ENCODE results near the gene ILRUN. TPM values are rescaled to one million over a fixed set of nuclear protein-coding genes. Genes with fewer than 3 reads are reported as not detected.
"Not testable (repeated sequence)": the region's sequence is repeated elsewhere in the genome, so short reads cannot be mapped to it uniquely, and the experiment has no call there.

ILRUN gene
- total and polyA plus RNA-seq, 2 experiments from 2014 or later, result 8.4 to 32.6 TPM

- no peak for TF ChIP-seq EZH2 (IDR thresholded peaks at IDR 0.05; ENCODE audit: insufficient read depth, poor library complexity, severe bottlenecking)
- no peak for TF ChIP-seq EZH2phosphoT487 (IDR thresholded peaks at IDR 0.05; ENCODE audit: insufficient read depth, low read depth)
- Histone ChIP-seq H3F3A (ENCODE audit: insufficient read depth) (peaks cover 28% of the 10 kb centered on the region), H2AFZ (peak overlapping the region; percentile 34; the same call in 1 of the 2 replicates), H3K9me3 (ENCODE audit: low read depth) (no peaks in the 10 kb centered on the region), H3K9ac (0 out of 2 replicates have a peak overlapping the region, but pooled peaks have one; percentile 28), H3K9me2 (ENCODE audit: insufficient read depth) (no peaks in the 10 kb centered on the region), H3K36me3 (ENCODE audit: low read depth) (no peaks in the 10 kb centered on the region), H3K79me2 (ENCODE audit: insufficient read depth) (peaks cover 98% of the 10 kb centered on the region), H3K27ac (peak overlapping the region; percentile 73), H3K4me1 (ENCODE audit: insufficient read depth) (peaks cover 29% of the 10 kb centered on the region), H3K4me3 (no peak overlapping the region), H3K27me3 (replicated peaks; ENCODE audit: insufficient read depth) (no peaks in the 10 kb centered on the region), H4K20me1 (ENCODE audit: insufficient read depth) (no peaks in the 10 kb centered on the region), H3K4me2 (ENCODE audit: unreplicated experiment) (no peak overlapping the region)
- DNase-seq, result no peak
- in situ Hi-C loops (cut with MboI), result no loop called here
- WGBS, 2 experiments (ENCODE audit: low coverage in 1 of 2, low lambda C conversion rate in 2 of 2, missing lambda C conversion rate in 2 of 2), result 98% methylated on average over 2 of the region's 2 CpGs
Observed at GRCh38 chr6:34663371-34663770, 33.2 kb downstream of the ILRUN start.

- no peak overlapping the region for H3K4me3 ChIP-seq
- no peaks in the 10 kb centered on the region for H4K20me1 ChIP-seq (ENCODE audit: insufficient read depth)
- DNase-seq, result no peak
- no peaks in the 10 kb centered on the region for H3K9me2 ChIP-seq (ENCODE audit: insufficient read depth)
- H2AFZ ChIP-seq, result no peak overlapping the region
- H3F3A ChIP-seq (ENCODE audit: insufficient read depth), result peaks cover 37% of the 10 kb centered on the region
- peaks cover 40% of the 10 kb centered on the region for H3K4me1 ChIP-seq (ENCODE audit: insufficient read depth)
- no peak overlapping the region for H3K9ac ChIP-seq
- in situ Hi-C loops (cut with MboI), result no loop called here
- no peaks in the 10 kb centered on the region for H3K36me3 ChIP-seq (ENCODE audit: low read depth)
- H3K4me2 ChIP-seq (ENCODE audit: unreplicated experiment), result no peak overlapping the region
- no peaks in the 10 kb centered on the region for H3K27me3 ChIP-seq (replicated peaks; ENCODE audit: insufficient read depth)
- WGBS, 2 experiments (ENCODE audit: low coverage in 1 of 2, low lambda C conversion rate in 2 of 2, missing lambda C conversion rate in 2 of 2), result 95 to 100% methylated on average over 1 of the region's 1 CpG
- TF ChIP-seq EZH2 (IDR thresholded peaks at IDR 0.05; ENCODE audit: insufficient read depth, poor library complexity, severe bottlenecking), result no peak
- no peak for TF ChIP-seq EZH2phosphoT487 (IDR thresholded peaks at IDR 0.05; ENCODE audit: insufficient read depth, low read depth)
- peaks cover 82% of the 10 kb centered on the region for H3K79me2 ChIP-seq (ENCODE audit: insufficient read depth)
- H3K9me3 ChIP-seq (ENCODE audit: low read depth), result no peaks in the 10 kb centered on the region
- H3K27ac ChIP-seq, result no peak overlapping the region
Observed at GRCh38 chr6:34661357-34661756, 35.2 kb downstream of the ILRUN start.

GRCh38 chr6:34658605-34659265 is 37.8 kb downstream of the ILRUN start:
- H3K36me3 ChIP-seq (ENCODE audit: low read depth), result no peaks in the 10 kb centered on the region
- H3K9ac ChIP-seq, result no peak overlapping the region
- H3K27me3 ChIP-seq (replicated peaks; ENCODE audit: insufficient read depth), result no peaks in the 10 kb centered on the region
- no peak overlapping the region for H2AFZ ChIP-seq
- H3K4me1 ChIP-seq (ENCODE audit: insufficient read depth), result peaks cover 30% of the 10 kb centered on the region
- peak overlapping the region; percentile 98 for H3K27ac ChIP-seq
- H4K20me1 ChIP-seq (ENCODE audit: insufficient read depth), result no peaks in the 10 kb centered on the region
- no peak overlapping the region for H3K4me3 ChIP-seq
- in situ Hi-C loops (cut with MboI), result no loop called here
- H3F3A ChIP-seq (ENCODE audit: insufficient read depth), result peaks cover 40% of the 10 kb centered on the region
- WGBS, 2 experiments (ENCODE audit: low coverage in 1 of 2, low lambda C conversion rate in 2 of 2, missing lambda C conversion rate in 2 of 2), result 89 to 93% methylated on average over 7 of the region's 7 CpGs
- no peaks in the 10 kb centered on the region for H3K9me3 ChIP-seq (ENCODE audit: low read depth)
- TF ChIP-seq EZH2 (IDR thresholded peaks at IDR 0.05; ENCODE audit: insufficient read depth, poor library complexity, severe bottlenecking) (no peak), EZH2phosphoT487 (IDR thresholded peaks at IDR 0.05; ENCODE audit: insufficient read depth, low read depth) (no peak)
- no peak for DNase-seq
- no peaks in the 10 kb centered on the region for H3K9me2 ChIP-seq (ENCODE audit: insufficient read depth)
- no peak overlapping the region for H3K4me2 ChIP-seq (ENCODE audit: unreplicated experiment)
- peaks cover 81% of the 10 kb centered on the region for H3K79me2 ChIP-seq (ENCODE audit: insufficient read depth)

- H3K27ac ChIP-seq, result peak overlapping the region; percentile 98
- H3K9me2 ChIP-seq (ENCODE audit: insufficient read depth); H4K20me1 ChIP-seq (ENCODE audit: insufficient read depth); H3K27me3 ChIP-seq (replicated peaks; ENCODE audit: insufficient read depth); H3K36me3 ChIP-seq (ENCODE audit: low read depth); H3K9me3 ChIP-seq (ENCODE audit: low read depth); in situ Hi-C loops (cut with MboI): not testable (repeated sequence)
- peak overlapping the region; percentile 76 for H3K4me3 ChIP-seq
- peak; percentile 68 for DNase-seq
- H3K79me2 ChIP-seq (ENCODE audit: insufficient read depth), result peaks cover 81% of the 10 kb centered on the region
- peak overlapping the region; percentile 82 for H3K9ac ChIP-seq
- 25 to 26% methylated on average over 6 of the region's 6 CpGs for WGBS, 2 experiments (ENCODE audit: low coverage in 1 of 2, low lambda C conversion rate in 2 of 2, missing lambda C conversion rate in 2 of 2)
- H3K4me2 ChIP-seq (ENCODE audit: unreplicated experiment), result peak overlapping the region; percentile 99
- H3F3A ChIP-seq (ENCODE audit: insufficient read depth), result peaks cover 36% of the 10 kb centered on the region
- peaks cover 25% of the 10 kb centered on the region for H3K4me1 ChIP-seq (ENCODE audit: insufficient read depth)
- peak overlapping the region; percentile 72 for H2AFZ ChIP-seq
Observed at GRCh38 chr6:34657979-34658480, 38.5 kb downstream of the ILRUN start.

Data from GM23248 (cell line).